Activated CD4-positive, alpha-beta T cell treated with anti-CD3 and anti-CD28 coated beads, Interleukin-2, amount 50 U/mL, for 1 hour (primary cell): ENCODE data around the gene RNF130.
A peak's percentile ranks its signal among the peaks of the same experiment; 100 is the strongest.

Source experiments
- DNase-seq: peaks from one replicate; pipeline ENCODE4 v3.0.0-alpha.2; 2020

Gene RNF130

DNA sequence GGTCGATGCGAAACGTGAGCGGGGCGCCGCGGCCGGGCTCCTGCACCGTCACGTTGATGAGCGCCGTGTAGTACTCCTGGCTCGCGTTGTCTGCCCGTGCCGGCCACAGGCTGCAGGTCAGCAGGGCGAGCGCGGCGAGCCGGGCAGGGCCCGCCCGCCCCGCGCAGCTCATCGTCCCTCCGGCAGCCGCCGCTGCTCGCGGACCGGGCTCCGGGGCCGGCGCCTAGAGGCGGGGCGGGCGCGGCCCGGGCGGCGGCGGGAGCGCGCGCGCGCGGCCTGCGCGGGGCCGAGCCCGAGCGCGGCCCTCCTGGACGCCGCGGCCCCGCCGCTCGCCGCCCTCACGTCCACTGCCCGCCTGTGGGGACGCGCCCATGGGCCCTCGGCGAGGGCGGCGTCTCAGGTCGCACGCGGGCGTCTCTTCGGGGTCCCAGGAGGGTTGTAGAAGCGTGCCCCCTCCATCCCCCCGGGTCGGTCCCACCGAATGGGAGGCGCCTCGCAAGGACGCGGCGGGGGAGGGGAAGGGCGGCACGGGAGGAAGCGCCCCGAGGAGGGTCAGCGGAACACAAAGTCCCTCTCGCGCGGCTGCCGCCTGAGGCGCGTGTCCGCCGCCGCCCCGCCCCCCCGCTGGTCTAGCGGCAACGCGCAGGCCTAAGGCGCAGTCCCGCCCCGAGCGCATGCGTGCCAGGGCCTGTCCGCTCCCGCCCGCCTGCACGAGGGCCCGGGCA, at the start of gene RNF130:
Gene RNF130, minus strand, starts transcription at position 229 of the 725 bp plus-strand sequence. Its CDS starts 57 bp downstream, at position 172.
- peak; percentile 77 for DNase-seq

- no peak for DNase-seq
Observed at GRCh38 chr5:180120237-180121101, 48.9 kb upstream of the RNF130 start.

DNA sequence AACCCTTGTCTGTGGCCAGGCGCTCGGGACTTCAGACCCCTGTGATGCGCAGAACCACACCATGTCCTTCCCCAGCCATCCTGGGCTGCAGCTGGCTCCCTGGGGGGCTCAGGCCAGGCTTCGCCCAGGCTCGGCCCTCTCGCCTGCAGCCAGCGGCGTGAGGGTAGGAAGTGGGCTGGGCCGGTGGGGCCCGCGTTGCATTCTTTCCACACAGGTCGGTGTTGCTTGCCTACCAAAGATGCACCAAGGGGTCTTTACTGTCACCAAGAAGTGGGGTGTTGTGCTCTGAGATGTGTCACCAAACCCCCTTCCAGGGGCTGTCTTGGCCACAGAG, 48.3 kb upstream of the RNF130 start:
- DNase-seq: no peak

DNA sequence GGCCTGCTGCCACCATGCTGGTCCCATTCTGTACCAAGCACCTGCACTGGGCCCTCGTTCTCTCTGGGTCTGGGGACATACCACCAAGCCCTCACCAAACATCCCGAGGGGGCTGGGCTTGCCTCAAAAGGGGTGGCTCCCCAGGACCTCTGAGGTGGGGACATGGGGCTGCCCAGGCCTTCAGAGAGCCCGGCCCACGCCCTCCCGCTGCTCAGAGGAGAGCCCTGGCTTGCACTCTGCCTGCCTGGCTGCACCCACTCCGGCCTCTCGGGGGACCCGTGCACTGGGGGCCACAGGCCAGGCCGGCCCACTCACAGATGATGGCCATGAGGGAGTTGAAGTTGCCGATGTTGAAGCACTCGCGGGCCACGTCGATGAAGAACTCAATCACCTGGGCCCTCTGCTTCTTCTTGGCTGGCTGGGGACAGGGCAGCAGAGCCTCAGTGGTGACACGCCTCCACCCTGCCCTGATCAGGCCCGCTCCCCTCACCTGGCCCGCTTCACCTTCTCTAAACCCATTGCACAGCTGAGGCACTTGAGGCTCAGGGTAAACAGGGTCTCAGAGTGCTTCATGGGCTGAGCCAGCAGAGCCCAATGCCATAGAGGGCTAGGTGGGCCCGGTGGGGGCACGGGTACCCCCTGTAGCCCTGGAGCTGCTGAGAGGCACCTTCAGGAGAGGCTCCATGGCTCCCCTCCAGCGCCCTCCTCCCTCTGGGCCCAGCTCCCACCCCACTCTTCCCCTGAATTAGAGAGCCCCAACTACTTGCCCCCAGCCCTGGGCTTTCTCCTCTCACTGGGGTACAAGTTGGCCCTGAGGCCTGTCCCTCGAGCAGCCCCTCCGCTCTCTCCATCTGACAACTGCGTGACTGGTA, 47.7 kb upstream of the RNF130 start:
- DNase-seq: no peak

DNA sequence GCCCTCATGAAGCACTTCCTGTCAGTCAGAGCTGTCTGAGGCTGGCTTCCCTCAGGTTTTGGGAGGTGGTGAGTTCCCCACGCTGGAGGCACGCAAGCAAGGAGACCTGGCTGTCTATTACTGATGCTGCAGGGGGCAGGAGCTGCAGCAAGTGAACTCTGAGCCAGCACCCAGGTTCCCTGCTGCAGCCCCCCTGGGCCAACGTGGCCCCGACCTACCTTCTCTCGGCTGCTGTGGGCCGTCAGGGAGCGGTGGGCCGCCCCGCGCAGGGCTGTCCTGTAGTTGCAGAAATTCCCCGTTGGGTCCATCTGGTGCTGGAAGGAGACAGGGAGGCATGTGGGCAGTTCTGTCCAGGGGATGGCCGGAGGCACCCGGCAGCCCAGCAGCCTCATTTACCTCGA, 46.8 kb upstream of the RNF130 start:
- DNase-seq: no peak

DNA sequence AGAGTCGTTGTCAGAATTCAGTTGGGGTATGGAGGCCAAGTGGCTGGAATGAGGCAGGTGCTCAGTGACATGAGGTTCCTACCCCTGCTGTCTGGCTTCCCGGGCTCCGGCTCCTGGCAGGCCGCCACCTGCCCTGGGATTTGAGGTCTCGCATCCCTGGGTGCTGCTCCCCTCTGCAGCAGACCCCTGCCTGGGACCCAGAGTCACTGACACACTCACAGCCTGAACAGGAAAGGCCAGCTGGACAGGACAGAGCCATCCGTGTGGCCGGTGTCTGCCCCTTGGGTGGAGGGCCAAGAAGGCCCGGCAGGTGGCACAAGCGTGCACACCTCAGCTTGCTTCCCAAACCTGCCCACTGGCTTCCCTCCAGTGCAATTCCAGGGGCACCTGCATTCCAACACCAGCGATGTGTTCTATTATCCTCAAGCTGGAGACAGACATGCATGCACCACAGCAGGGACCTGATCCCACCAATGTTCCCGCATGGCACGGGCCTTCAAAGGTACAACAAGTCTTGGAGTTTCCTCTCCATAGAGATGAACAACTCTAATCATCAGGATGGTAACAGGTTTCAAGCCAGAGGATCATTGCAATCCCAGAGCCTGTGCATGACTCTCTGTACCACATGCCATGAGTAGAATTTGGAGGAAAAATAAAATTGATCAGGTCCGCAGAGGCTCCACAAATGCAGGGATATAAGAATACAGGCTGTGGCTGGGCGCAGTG, 45.6 kb upstream of the RNF130 start:
- no peak for DNase-seq

- no peak for DNase-seq
Observed at GRCh38 chr5:180116077-180116999, 44.8 kb upstream of the RNF130 start.

DNA sequence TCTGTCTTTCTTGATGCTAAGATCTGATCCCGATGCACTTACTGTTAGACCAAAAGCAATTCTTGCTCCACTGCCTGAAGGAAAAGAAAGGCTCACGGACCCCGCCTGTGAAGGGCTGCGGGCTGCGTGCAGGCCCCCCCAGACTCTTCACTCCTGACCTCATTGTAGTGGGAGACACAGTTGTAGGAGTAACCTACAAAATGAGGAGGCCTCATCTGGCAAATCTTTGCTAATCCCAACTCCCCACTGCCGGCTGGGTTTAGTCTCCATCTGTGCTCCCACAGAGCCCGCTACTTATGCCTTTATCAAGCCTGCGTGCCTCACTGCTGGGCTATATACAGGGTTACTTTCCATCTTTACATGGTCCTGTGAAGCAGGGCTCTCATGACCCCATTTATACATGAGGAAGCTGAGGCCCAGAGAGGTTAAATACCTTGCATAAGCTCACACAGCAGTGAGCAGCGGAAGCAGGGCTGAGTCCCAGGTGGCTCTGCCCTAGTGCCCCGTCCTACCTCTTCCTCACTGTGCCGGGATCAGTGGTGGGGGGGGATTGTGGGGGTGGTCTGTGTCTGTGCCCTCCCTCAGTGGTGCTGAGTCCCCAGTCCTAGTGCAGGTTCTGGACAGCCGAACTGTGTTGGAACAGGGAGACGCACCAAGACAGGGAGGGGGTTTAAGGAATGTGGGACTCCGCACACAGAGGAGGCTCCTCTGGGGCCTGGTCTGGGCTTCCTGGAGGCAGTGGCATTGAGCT, 43.9 kb upstream of the RNF130 start:
- DNase-seq: no peak

GRCh38 chr5:180114304-180115003, 42.9 kb upstream of the RNF130 start:
- DNase-seq: no peak

DNA sequence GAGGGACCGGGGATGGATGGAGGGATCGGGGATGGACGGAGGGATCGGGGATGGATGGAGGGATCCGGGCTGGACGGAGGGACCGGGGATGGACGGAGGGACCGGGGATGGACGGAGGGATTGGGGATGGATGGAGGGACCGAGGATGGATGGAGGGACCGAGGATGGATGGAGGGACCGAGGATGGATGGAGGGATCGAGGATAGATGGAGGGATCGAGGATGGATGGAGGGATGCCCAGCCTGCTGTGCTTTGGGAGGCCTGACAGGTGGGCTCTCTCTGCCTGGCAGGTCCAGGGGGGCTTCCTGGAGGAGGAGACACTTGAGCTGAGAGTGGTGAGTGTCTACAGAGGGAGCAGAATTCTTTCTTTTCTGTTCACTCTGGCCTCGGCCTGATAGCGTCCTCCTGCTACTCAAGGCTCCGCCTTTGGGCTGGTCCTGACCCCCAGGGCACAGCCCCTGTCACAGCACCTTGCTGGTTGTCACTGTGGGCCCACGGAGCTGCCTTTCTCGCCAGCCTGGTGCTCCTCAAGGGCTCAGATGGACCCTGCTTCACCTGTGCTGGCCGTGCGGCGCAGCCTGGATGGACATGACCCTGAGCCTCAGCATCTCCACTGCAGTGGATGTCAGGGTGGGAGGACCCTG, 42.2 kb upstream of the RNF130 start:
- DNase-seq: no peak

- no peak for DNase-seq
Observed at GRCh38 chr5:180112181-180112861, 40.8 kb upstream of the RNF130 start.

GRCh38 chr5:180111273-180112002, 39.9 kb upstream of the RNF130 start:
- no peak for DNase-seq

GRCh38 chr5:180109920-180110319, 38.4 kb upstream of the RNF130 start:
- DNase-seq: no peak

DNA sequence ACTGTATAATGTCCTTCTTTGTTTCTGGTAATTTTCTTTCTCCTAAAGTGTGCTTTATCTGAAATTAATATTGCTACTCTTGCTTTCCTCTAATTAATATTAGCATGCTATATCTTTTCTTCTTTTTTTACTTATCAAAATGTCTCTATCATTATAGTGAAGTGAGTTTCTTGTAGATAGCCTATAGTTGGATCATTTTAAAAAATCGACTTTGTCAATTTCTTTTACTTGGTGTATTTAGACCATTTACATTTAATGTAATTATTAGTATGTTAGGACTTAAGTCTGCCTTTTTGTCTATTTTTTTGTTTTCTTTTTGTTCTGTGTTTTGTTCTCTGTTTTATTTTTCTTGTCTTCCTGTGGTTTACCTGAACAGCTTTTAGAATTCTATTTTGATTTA, 35.4 kb upstream of the RNF130 start:
- no peak for DNase-seq

GRCh38 chr5:180105827-180106312, 34.3 kb upstream of the RNF130 start:
- no peak for DNase-seq

DNA sequence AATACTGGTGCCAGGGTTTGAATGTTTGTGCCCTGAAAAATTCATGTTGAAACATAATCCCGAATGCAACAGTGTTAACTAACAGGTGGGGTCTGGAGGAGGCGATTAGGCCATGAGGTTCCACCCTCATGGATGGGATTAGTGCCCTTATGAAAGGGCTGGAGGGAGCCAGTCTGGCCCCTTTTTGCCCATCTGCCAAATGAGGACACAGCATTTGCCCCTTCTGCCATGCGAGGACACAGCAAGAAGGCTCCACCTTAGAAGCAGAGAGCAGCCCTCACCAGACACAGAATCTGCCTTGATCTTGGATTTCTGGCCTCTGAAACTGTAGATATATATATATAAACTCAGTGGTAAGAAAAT, 32.6 kb upstream of the RNF130 start:
- DNase-seq: no peak

GRCh38 chr5:180103487-180104167, 32.1 kb upstream of the RNF130 start:
- DNase-seq: no peak

- no peak for DNase-seq
Observed at GRCh38 chr5:180102636-180103035, 31.1 kb upstream of the RNF130 start.
